K562 (cell line): ENCODE data around the gene APOA1. TPM values are rescaled to one million over a fixed set of nuclear protein-coding genes. Genes with fewer than 3 reads are reported as not detected.

Experiments
- ARID4B ChIP-seq: sonication (generic); formaldehyde crosslinking; IDR thresholded peaks from 2 replicates; pipeline ENCODE4 v1.8.0; 2022; ENCODE audit warnings: mild to moderate bottlenecking, missing genetic modification reagents
- CC2D1A ChIP-seq: fragments of 450-650 bp; IDR thresholded peaks from 2 replicates; pipeline ENCODE4 v1.6.1; 2017; ENCODE audit warnings: mild to moderate bottlenecking
- CREB1 ChIP-seq, 2 experiments: sonication (generic) in 1 of 2; formaldehyde crosslinking in 1 of 2; IDR thresholded peaks; 2 replicates each; pipeline versions ENCODE4 v1.6.1 to v1.8.0; 2012 to 2022; ENCODE audit warnings: inconsistent platforms in 1 of 2, mild to moderate bottlenecking in 1 of 2, missing genetic modification reagents in 1 of 2, moderate library complexity in 1 of 2
- ELK1 ChIP-seq: sonication (generic); formaldehyde crosslinking; IDR thresholded peaks from 2 replicates; pipeline ENCODE4 v1.8.1; 2022; ENCODE audit warnings: missing genetic modification reagents
- ETV1 ChIP-seq: fragments of 450-650 bp; conservative IDR thresholded peaks from 2 replicates; pipeline ENCODE4 v1.6.1; 2016; ENCODE audit warnings: missing genetic modification characterization, control low read depth, low read depth, missing compliant biosample characterization
- JUND ChIP-seq, 2 experiments: IDR thresholded peaks; 2 replicates in 1 of 2; 3 replicates in 1 of 2; pipeline ENCODE4 v1.6.1; 2011; ENCODE audit warnings: borderline replicate concordance in 2 of 2, low read depth in 2 of 2, low read length in 2 of 2, improper control_type of control experiment in 1 of 2, missing biosample characterization in 1 of 2, missing genetic modification characterization in 1 of 2, missing genetic modification reagents in 1 of 2
- MBD2 ChIP-seq: sonication (generic); IDR thresholded peaks from 2 replicates; pipeline ENCODE4 v1.6.1; 2016; ENCODE audit warnings: low read depth, borderline replicate concordance
- MEIS2 ChIP-seq: fragments of 450-650 bp; IDR thresholded peaks from 2 replicates; pipeline ENCODE4 v1.6.1; 2014; ENCODE audit warnings: mild to moderate bottlenecking; ENCODE audit not compliant: partially characterized antibody
- MNT ChIP-seq, 2 experiments: fragments of 450-650 bp; conservative IDR thresholded peaks; 2 replicates each; pipeline ENCODE4 v1.6.1; 2017; ENCODE audit warnings: mild to moderate bottlenecking in 2 of 2, moderate library complexity in 2 of 2
- MXD1 ChIP-seq: fragments of 250-450 bp; sonication (Bioruptor Pico); IDR thresholded peaks from 2 replicates; pipeline ENCODE4 v1.8.0; 2021; ENCODE audit warnings: borderline replicate concordance, mild to moderate bottlenecking, moderate library complexity; ENCODE audit not compliant: poor library complexity, severe bottlenecking
- NBN ChIP-seq: fragments of 450-650 bp; IDR thresholded peaks from 2 replicates; pipeline ENCODE4 v1.6.1; 2016; ENCODE audit warnings: low read depth, mild to moderate bottlenecking
- NFRKB ChIP-seq: fragments of 450-650 bp; IDR thresholded peaks from 2 replicates; pipeline ENCODE4 v1.6.1; 2016; ENCODE audit warnings: low read depth
- NR3C1 ChIP-seq: sonication (generic); formaldehyde crosslinking; IDR thresholded peaks from 2 replicates; pipeline ENCODE4 v1.8.1; 2022; ENCODE audit warnings: missing genetic modification reagents
- POLR2G ChIP-seq: fragments of 200-400 bp; formaldehyde crosslinking; IDR thresholded peaks from 2 replicates; pipeline ENCODE4 v1.6.1; 2017; ENCODE audit warnings: low read depth, mild to moderate bottlenecking, antibody characterized with exemption, low read length, moderate library complexity
- RBFOX2 ChIP-seq: fragments of 200-400 bp; formaldehyde crosslinking; IDR thresholded peaks from 2 replicates; pipeline ENCODE4 v1.6.1; 2017; ENCODE audit warnings: low read depth, mild to moderate bottlenecking, low read length, moderate library complexity
- SAP30 ChIP-seq: fragments of 200-600 bp; sonication (generic); IDR thresholded peaks from 2 replicates; pipeline ENCODE4 v1.6.1; 2012; ENCODE audit warnings: borderline replicate concordance, low read depth, mild to moderate bottlenecking, moderate library complexity, low read length, control low read depth, inconsistent platforms; ENCODE audit not compliant: insufficient read depth, poor library complexity, severe bottlenecking
- SMARCE1 ChIP-seq: fragments of 450-650 bp; IDR thresholded peaks from 2 replicates; pipeline ENCODE4 v1.7.1; 2016; ENCODE audit warnings: mild to moderate bottlenecking
- ZNF75A ChIP-seq: fragments of 450-650 bp; formaldehyde crosslinking; IDR thresholded peaks from 2 replicates; pipeline ENCODE4 v1.4.0; 2020; ENCODE audit warnings: mild to moderate bottlenecking
- ZNF766 ChIP-seq: fragments of 200-800 bp; sonication (Bioruptor generic); conservative IDR thresholded peaks from 2 replicates; pipeline ENCODE4 v1.6.1; 2016; ENCODE audit warnings: missing genetic modification characterization, missing compliant biosample characterization
- polyA plus RNA-seq, 8 experiments: library from polyadenylated mRNA; depleted of rRNA in 4 of 8; stranded (reverse) in 5 of 8; unstranded in 3 of 8; fragments of >200 nt; fragmentation: Nextera tagmentation in 2 of 8; fragmentation: Illumina TruSeq in 1 of 8; extraction: Ambion mirVana in 2 of 8; extraction: Trizol in 1 of 8; gene quantifications; 2 replicates each; pipeline versions ENCODE4 v1.2.1 to v1.2.3, GENCODE V29; 2011 to 2014; ENCODE audit warnings: inconsistent platforms in 1 of 8, missing spikeins in 1 of 8
- total RNA-seq, 7 experiments: library from RNA; depleted of rRNA in 6 of 7; stranded (reverse); fragments of >200 nt in 6 of 7; fragmentation: Illumina TruSeq in 2 of 7; extraction: Trizol in 2 of 7; gene quantifications; 2 replicates each; pipeline versions ENCODE4 v1.2.1 to v1.2.3, GENCODE V29; 2011 to 2021; ENCODE audit warnings: low replicate concordance in 1 of 7

APOA1 gene
- total and polyA plus RNA-seq, 9 of the 15 experiments (the other 6 are each of a cell fraction or from before 2014, with no cell fraction given): 1.8 TPM; not detected in 8

GRCh38 chr11:116787786-116788486, 49.5 kb downstream of the APOA1 start, which contains the start of gene ZPR1 (continued):
- peak; percentile 54 for TF ChIP-seq ARID4B (CRISPR knock-in tag)
- TF ChIP-seq MXD1 (CRISPR knock-in tag): peak; percentile 35
- TF ChIP-seq NBN: peak; percentile 76; the same call in 1 of the 2 replicates
- TF ChIP-seq MEIS2: no peak
- TF ChIP-seq NR3C1 (CRISPR knock-in tag): no peak
- TF ChIP-seq ZNF766: no peak
- 0 out of 2 replicates have a peak, but pooled peaks have one; percentile 19 for TF ChIP-seq NFRKB
- TF ChIP-seq RBFOX2: peak; percentile 86
- peak; percentile 83 to 92 for TF ChIP-seq MNT (conservative IDR thresholded peaks at IDR 0.05)
- TF ChIP-seq SMARCE1: 0 out of 2 replicates have a peak, but pooled peaks have one; percentile 29
- TF ChIP-seq CC2D1A: 0 out of 2 replicates have a peak, but pooled peaks have one; percentile 18
- TF ChIP-seq MBD2: peak; percentile 54; the same call in 1 of the 2 replicates
- peak; percentile 32; the same call in 1 of the 2 replicates for TF ChIP-seq ETV1 (tag)
- peak; percentile 83 for TF ChIP-seq CREB1 (IDR thresholded peaks at IDR 0.05)
- peak; percentile 84 for TF ChIP-seq CREB1 (CRISPR knock-in tag; IDR thresholded peaks at IDR 0.05)
- no peak for TF ChIP-seq ELK1 (CRISPR knock-in tag)
- TF ChIP-seq JUND (IDR thresholded peaks at IDR 0.05; ENCODE audit: borderline replicate concordance, low read depth, low read length): peak; percentile 37; the same call in 1 of the 2 replicates
- TF ChIP-seq JUND (tag; IDR thresholded peaks at IDR 0.05; ENCODE audit: borderline replicate concordance, low read depth, low read length): no peak
- peak; percentile 91 for TF ChIP-seq POLR2G
- peak; percentile 90 for TF ChIP-seq SAP30
- TF ChIP-seq ZNF75A (CRISPR knock-in tag): no peak
